SK-N-SH (cell line): Measurements from ENCODE around the gene RASSF3. TPM values are rescaled to one million over a fixed set of nuclear protein-coding genes. Genes with fewer than 3 reads are reported as not detected.

Experiments used
- CTCF ChIA-PET: fragments of 300-600, 350-600 bp; formaldehyde crosslinking; extraction: SDS; loops from one replicate; lab custom pipeline; 2021; lab: Yijun Ruan, JAX
- POLR2A ChIA-PET: fragments of 350-600 bp; sonication (Branson Sonifier 250); formaldehyde crosslinking; extraction: SDS; loops from one replicate; lab custom pipeline; 2020; ENCODE audit warnings: antibody characterized with exemption, inconsistent platforms; lab: Yijun Ruan, JAX
- DNase-seq: peaks from one replicate; pipeline ENCODE4 v3.0.0; 2012
- H2AFZ ChIP-seq: fragments of 200-600 bp; sonication (generic); 2 replicates; pipeline ENCODE4 v1.8.1; 2016; ENCODE audit warnings: antibody characterized with exemption, mild to moderate bottlenecking, low read depth
- H3F3A ChIP-seq: fragments of 200-600 bp; sonication (generic); replicated peaks from 2 replicates; pipeline ENCODE3; 2016; ENCODE audit warnings: antibody characterized with exemption, mild to moderate bottlenecking; ENCODE audit not compliant: insufficient read depth
- H3K27ac ChIP-seq, 2 experiments: fragments of 200-500 bp in 1 of 2; fragments of 200-600 bp in 1 of 2; sonication (Bioruptor generic) in 1 of 2; sonication (generic), shearing (Covaris generic) in 1 of 2; 2 replicates each; pipeline versions ENCODE4 v1.5.1 to v1.6.1; 2014 to 2016; ENCODE audit warnings: low read depth in 2 of 2, inconsistent platforms in 1 of 2, low read length in 1 of 2, mild to moderate bottlenecking in 1 of 2, mixed read lengths in 1 of 2
- H3K27me3 ChIP-seq: fragments of 200-600 bp; sonication (generic), shearing (Covaris generic); 2 replicates; pipeline ENCODE4 v1.6.1; 2016; ENCODE audit warnings: mixed run types; ENCODE audit not compliant: insufficient read depth
- H3K36me3 ChIP-seq, 2 experiments: fragments of 200-500 bp in 1 of 2; fragments of 200-600 bp in 1 of 2; sonication (Bioruptor generic) in 1 of 2; sonication (generic) in 1 of 2; replicated peaks in 1 of 2; 2 replicates each; pipeline versions ENCODE3 to v1.5.1; 2014 to 2016; ENCODE audit warnings: low read length in 1 of 2, mild to moderate bottlenecking in 1 of 2; ENCODE audit not compliant: insufficient read depth in 2 of 2, control insufficient read depth in 1 of 2
- H3K4me1 ChIP-seq, 2 experiments: fragments of 200-500 bp in 1 of 2; fragments of 200-600 bp in 1 of 2; sonication (Bioruptor generic) in 1 of 2; sonication (generic), shearing (Covaris generic) in 1 of 2; 2 replicates each; pipeline versions ENCODE4 v1.5.1 to v1.6.1; 2014 to 2016; ENCODE audit warnings: low read depth in 1 of 2, low read length in 1 of 2, mixed run types in 1 of 2; ENCODE audit not compliant: insufficient read depth in 2 of 2, control insufficient read depth in 1 of 2
- H3K4me2 ChIP-seq: fragments of 200-600 bp; sonication (generic), shearing (Covaris generic); 2 replicates; pipeline ENCODE4 v1.6.1; 2017; ENCODE audit warnings: mixed run types
- H3K4me3 ChIP-seq, 2 experiments: fragments of 200-500 bp in 1 of 2; fragments of 200-600 bp in 1 of 2; sonication (Bioruptor generic) in 1 of 2; sonication (generic), shearing (Covaris generic) in 1 of 2; 2 replicates each; pipeline versions ENCODE4 v1.5.1 to v1.8.1; 2014 to 2016; ENCODE audit warnings: low read depth in 2 of 2, inconsistent platforms in 1 of 2, low read length in 1 of 2, mild to moderate bottlenecking in 1 of 2, mixed read lengths in 1 of 2, moderate library complexity in 1 of 2
- H3K79me2 ChIP-seq: fragments of 200-600 bp; sonication (generic); 2 replicates; pipeline ENCODE4 v1.8.1; 2017; ENCODE audit warnings: mild to moderate bottlenecking; ENCODE audit not compliant: insufficient read depth
- H3K9ac ChIP-seq: fragments of 200-600 bp; sonication (generic); 2 replicates; pipeline ENCODE4 v1.6.1; 2017; ENCODE audit warnings: mixed run types
- H3K9me2 ChIP-seq: fragments of 200-600 bp; sonication (generic); 2 replicates; pipeline ENCODE4 v1.6.1; 2017; ENCODE audit warnings: mixed run types
- H3K9me3 ChIP-seq: fragments of 200-600 bp; sonication (generic); 2 replicates; pipeline ENCODE4 v1.6.1; 2017; ENCODE audit warnings: mixed run types, mild to moderate bottlenecking, moderate library complexity
- H4K20me1 ChIP-seq: fragments of 200-600 bp; sonication (generic); 2 replicates; pipeline ENCODE4 v1.6.1; 2017; ENCODE audit warnings: mild to moderate bottlenecking, mixed run types; ENCODE audit not compliant: insufficient read depth
- CHD2 ChIP-seq: fragments of 150-350 bp; IDR thresholded peaks from 2 replicates; pipeline ENCODE4 v1.6.1; 2018; ENCODE audit warnings: low read length; ENCODE audit not compliant: partially characterized antibody
- ELF1 ChIP-seq: IDR thresholded peaks from 2 replicates; pipeline ENCODE4 v1.4.0; 2012
- EP300 ChIP-seq, 2 experiments: IDR thresholded peaks; 2 replicates each; pipeline versions ENCODE4 v1.4.0 to v1.6.1; 2012; ENCODE audit warnings: borderline replicate concordance in 1 of 2, low read depth in 1 of 2, low read length in 1 of 2
- EZH2phosphoT487 ChIP-seq: fragments of 200-600 bp; sonication (generic); IDR thresholded peaks from 2 replicates; pipeline ENCODE4 v1.6.1; 2017; ENCODE audit warnings: low read depth, mixed run types, mild to moderate bottlenecking, antibody characterized with exemption, moderate library complexity, borderline replicate concordance
- FOXJ3 ChIP-seq: sonication (generic); formaldehyde crosslinking; IDR thresholded peaks from 2 replicates; pipeline ENCODE4 v1.5.1; 2020; ENCODE audit warnings: mild to moderate bottlenecking, missing genetic modification reagents
- FOXM1 ChIP-seq: IDR thresholded peaks from 2 replicates; pipeline ENCODE4 v1.4.0; 2012; ENCODE audit warnings: low read depth, mild to moderate bottlenecking
- GATA2 ChIP-seq: sonication (generic); formaldehyde crosslinking; IDR thresholded peaks from 2 replicates; pipeline ENCODE4 v1.5.0; 2020; ENCODE audit warnings: mild to moderate bottlenecking, missing genetic modification reagents
- MEF2A ChIP-seq: IDR thresholded peaks from 2 replicates; pipeline ENCODE4 v1.4.0; 2012; ENCODE audit warnings: low read depth, borderline replicate concordance
- MXI1 ChIP-seq: IDR thresholded peaks from 2 replicates; pipeline ENCODE4 v1.6.1; 2012; ENCODE audit warnings: mild to moderate bottlenecking, low read depth, low read length, improper control_type of control experiment
- NFIC ChIP-seq: IDR thresholded peaks from 2 replicates; pipeline ENCODE4 v1.4.0; 2012; ENCODE audit warnings: borderline replicate concordance
- NRF1 ChIP-seq: IDR thresholded peaks from 2 replicates; pipeline ENCODE4 v1.6.1; 2012; ENCODE audit warnings: low read depth, mild to moderate bottlenecking, low read length
- PBX3 ChIP-seq: IDR thresholded peaks from 2 replicates; pipeline ENCODE4; 2012
- POLR2AphosphoS5 ChIP-seq: IDR thresholded peaks from 2 replicates; pipeline ENCODE4 v1.6.1; 2012; ENCODE audit warnings: low read depth, low read length
- RAD21 ChIP-seq: IDR thresholded peaks from 2 replicates; pipeline ENCODE4 v1.6.1; 2012; ENCODE audit warnings: mild to moderate bottlenecking, low read length
- REST ChIP-seq: IDR thresholded peaks from 2 replicates; pipeline ENCODE4 v1.6.1; 2012; ENCODE audit warnings: mild to moderate bottlenecking, low read depth, low read length, moderate library complexity
- SIN3A ChIP-seq: IDR thresholded peaks from 2 replicates; pipeline ENCODE4 v1.6.1; 2012; ENCODE audit warnings: low read depth, mild to moderate bottlenecking, low read length, moderate library complexity, borderline replicate concordance
- TCF12 ChIP-seq: IDR thresholded peaks from 2 replicates; pipeline ENCODE4 v1.4.0; 2012
- USF1 ChIP-seq: IDR thresholded peaks from 2 replicates; pipeline ENCODE4 v1.4.0; 2012; ENCODE audit warnings: low read depth, borderline replicate concordance
- USF2 ChIP-seq: fragments of 150-350 bp; IDR thresholded peaks from 2 replicates; pipeline ENCODE4 v1.6.1; 2017; ENCODE audit warnings: antibody characterized with exemption, low read length, low read depth, borderline replicate concordance
- YY1 ChIP-seq: IDR thresholded peaks from 2 replicates; pipeline ENCODE4 v1.4.0; 2012; ENCODE audit warnings: low read depth, mild to moderate bottlenecking
- WGBS: methylation state at CpG from one replicate; pipeline ENCODE4 v1.1.6; 2017; ENCODE audit warnings: low lambda C conversion rate; 5-methylcytosine and 5-hydroxymethylcytosine counted together
- polyA plus RNA-seq, 3 experiments: library from polyadenylated mRNA; depleted of rRNA; stranded (reverse); fragments of >200 nt; gene quantifications; 2 replicates each; pipeline ENCODE4 v1.2.3, GENCODE V29; 2012

The RASSF3 gene
- polyA plus RNA-seq, 1 of the 3 experiments (the other 2 are of a cell fraction), result 11.1 TPM

- no peak for TF ChIP-seq REST
- TF ChIP-seq NRF1, result no peak
- no peak for TF ChIP-seq SIN3A
- TF ChIP-seq MXI1, result no peak
Measured at GRCh38 chr12:64739778-64740177, 129.5 kb downstream of the RASSF3 start (continued).

- ChIA-PET POLR2A (no interaction called here), CTCF (interaction anchor here (1.0 kb wide), 1 partner anchor 10 kb away, joined by 3 read pairs; no protein-coding TSS in a partner anchor)
- Histone ChIP-seq H3K4me1 (no peaks in the 10 kb centered on the region), H2AFZ (no peak overlapping the region), H3K27ac (no peak overlapping the region), H3K79me2 (no peaks in the 10 kb centered on the region), H3K36me3 (peaks cover 59 to 70% of the 10 kb centered on the region in 2 experiments), H3F3A (peaks cover 4% of the 10 kb centered on the region), H4K20me1 (no peaks in the 10 kb centered on the region), H3K4me2 (no peak overlapping the region), H3K9ac (no peak overlapping the region), H3K9me2 (no peaks in the 10 kb centered on the region), H3K27me3 (no peaks in the 10 kb centered on the region), H3K9me3 (no peaks in the 10 kb centered on the region), H3K4me3 (no peak overlapping the region)
- TF ChIP-seq NFIC (no peak), ELF1 (no peak), EZH2phosphoT487 (no peak), USF2 (no peak), EP300 (IDR thresholded peaks at IDR 0.05; ENCODE audit: borderline replicate concordance in 1 of 2, low read depth in 1 of 2, low read length in 1 of 2) (no peak), MEF2A (no peak), CHD2 (no peak), PBX3 (no peak), POLR2AphosphoS5 (no peak), NRF1 (no peak), FOXM1 (no peak), YY1 (no peak), FOXJ3 (CRISPR knock-in tag) (no peak), RAD21 (no peak), SIN3A (no peak), TCF12 (no peak), USF1 (no peak), GATA2 (CRISPR knock-in tag) (no peak)
- 60% methylated on average over 2 of the region's 2 CpGs for WGBS
- no peak for DNase-seq
Measured at GRCh38 chr12:64740646-64741045, 130.4 kb downstream of the RASSF3 start.
